Natural killer cell (primary cell): Measurements from ENCODE around the gene ASAP3. TPM values are rescaled to one million over a fixed set of nuclear protein-coding genes. Genes with fewer than 3 reads are reported as not detected.

ENCODE experiments used
- ATAC-seq, 3 donors: fragments of 150-1000 bp in 2 of 3; fragments of 200-7000 bp in 1 of 3; cut with Tn5 transposase; 1 replicate in 1 of 3; 2 replicates in 2 of 3; pipeline ENCODE4 v1.10.0; 2021; ENCODE audit warnings: mild to moderate bottlenecking in 2 of 3, moderate library complexity in 2 of 3
- DNase-seq, 2 donors: peaks; one replicate each; pipeline versions ENCODE4 v3.0.0 to v3.0.0-alpha.2; 2013 to 2021; ENCODE audit warnings: mixed read lengths in 1 of 2
- H3K27ac ChIP-seq: one replicate; pipeline ENCODE4 v1.5.1; 2013; ENCODE audit warnings: mild to moderate bottlenecking, low read length
- H3K27me3 ChIP-seq: one replicate; pipeline ENCODE4 v1.6.1; 2013; ENCODE audit warnings: low read length; ENCODE audit not compliant: control insufficient read depth, insufficient read depth
- H3K36me3 ChIP-seq: one replicate; pipeline ENCODE4 v1.6.1; 2013; ENCODE audit warnings: low read length; ENCODE audit not compliant: control insufficient read depth, insufficient read depth
- H3K4me1 ChIP-seq: one replicate; pipeline ENCODE4 v1.6.1; 2013; ENCODE audit warnings: low read length; ENCODE audit not compliant: control insufficient read depth, insufficient read depth
- H3K4me3 ChIP-seq: one replicate; pipeline ENCODE4 v1.5.1; 2013; ENCODE audit warnings: low read length
- H3K9me3 ChIP-seq: one replicate; pipeline ENCODE4 v1.6.1; 2013; ENCODE audit warnings: low read length; ENCODE audit not compliant: control insufficient read depth, insufficient read depth
- H3K27ac Mint-ChIP-seq, 2 donors: one replicate each; pipeline ENCODE4 v1.8.0; 2022; ENCODE audit warnings: mild to moderate bottlenecking in 2 of 2, mixed read lengths in 2 of 2, moderate library complexity in 1 of 2
- H3K27me3 Mint-ChIP-seq, 2 donors: one replicate each; pipeline ENCODE4 v1.8.0; 2022; ENCODE audit warnings: low read depth in 2 of 2, mixed read lengths in 2 of 2
- H3K36me3 Mint-ChIP-seq: one replicate; pipeline ENCODE4 v1.8.0; 2022; ENCODE audit warnings: mixed read lengths
- H3K4me1 Mint-ChIP-seq, 2 donors: one replicate each; pipeline ENCODE4 v1.8.0; 2022; ENCODE audit warnings: mixed read lengths in 2 of 2
- H3K4me3 Mint-ChIP-seq: one replicate; pipeline ENCODE4 v1.8.0; 2022; ENCODE audit warnings: mild to moderate bottlenecking, moderate library complexity, mixed read lengths
- H3K9me3 Mint-ChIP-seq, 2 donors: one replicate each; pipeline ENCODE4 v1.8.0; 2022; ENCODE audit warnings: mixed read lengths in 2 of 2
- CTCF ChIP-seq: fragments of 200-600 bp; IDR thresholded peaks from one replicate; pipeline ENCODE4 v1.8.0; 2022; ENCODE audit warnings: antibody characterized with exemption
- WGBS: methylation state at CpG from one replicate; pipeline ENCODE4 v1.1.7; 2013; ENCODE audit warnings: missing lambda C conversion rate; ENCODE audit not compliant: insufficient coverage; 5-methylcytosine and 5-hydroxymethylcytosine counted together
- intact Hi-C: fragments of 100-400 bp; cut with micrococcal nuclease; formaldehyde crosslinking; loops from one replicate; pipeline ENCODE4 v1.14.2; 2022
- total RNA-seq, 4 donors: library from RNA; stranded (reverse); fragments of 120-200 nt in 1 of 4; gene quantifications; one replicate each; pipeline versions ENCODE4 v1.2.3 to v1.2.4, GENCODE V29; 2013 to 2022

ASAP3 gene
- total RNA-seq, 3 donors from 2014 or later (not counting 1 experiment from before 2014, with no cell fraction given) = 0.25 to 0.70 (median 0.59) TPM

GRCh38 chr1:23422241-23422877 is 61.6 kb downstream of the ASAP3 start:
- H3K27ac ChIP-seq = no peak overlapping the region
- H3K4me1 Mint-ChIP-seq = peaks cover 24 to 29% of the 10 kb centered on the region in 2 donors
- peak; percentile 40 to 71 (median 68) for ATAC-seq
- H3K36me3 Mint-ChIP-seq = no peaks in the 10 kb centered on the region
- peaks cover 35% of the 10 kb centered on the region for H3K4me1 ChIP-seq
- peaks cover 7% of the 10 kb centered on the region for H3K27me3 ChIP-seq
- H3K4me3 Mint-ChIP-seq = peak overlapping the region; percentile 9
- H3K9me3 Mint-ChIP-seq = no peaks in the 10 kb centered on the region
- H3K9me3 ChIP-seq = no peaks in the 10 kb centered on the region
- H3K27ac Mint-ChIP-seq = peak overlapping the region in 1 of 2 donors; percentile 34
- no peak overlapping the region for H3K4me3 ChIP-seq
- no peaks in the 10 kb centered on the region for H3K36me3 ChIP-seq
- no peak for TF ChIP-seq CTCF
- peaks cover 20 to 25% of the 10 kb centered on the region in 2 donors for H3K27me3 Mint-ChIP-seq
- WGBS = 17% methylated on average over 15 of the region's 15 CpGs
- intact Hi-C loops = no loop called here
- peak in 1 of 2 donors; percentile 70 for DNase-seq

DNA sequence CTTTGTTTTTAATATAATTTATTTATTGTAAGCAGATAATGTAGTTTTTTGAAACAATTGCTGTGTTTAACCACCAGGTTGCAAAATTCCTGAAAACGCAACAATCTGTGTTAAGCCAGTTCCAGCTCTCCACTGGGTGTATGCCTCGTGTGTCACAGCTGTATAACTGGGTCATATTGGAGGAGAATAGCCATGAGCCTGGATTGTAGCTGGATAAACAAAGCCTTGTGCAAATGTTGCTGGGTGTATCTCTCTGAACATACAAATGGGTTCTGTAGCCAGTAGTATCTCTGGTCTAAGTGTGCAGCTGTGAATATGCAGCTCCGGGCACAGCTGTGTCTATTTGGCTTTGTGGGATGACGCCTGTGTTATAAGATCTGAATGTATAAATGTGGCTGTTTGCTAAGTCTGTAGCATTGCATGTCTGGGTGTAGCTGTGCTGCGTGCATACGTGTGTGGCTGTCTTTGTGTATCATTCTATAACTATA is 62.2 kb downstream of the ASAP3 start:
- H3K27ac ChIP-seq = no peak overlapping the region
- no peaks in the 10 kb centered on the region for H3K36me3 ChIP-seq
- TF ChIP-seq CTCF = no peak
- H3K4me1 Mint-ChIP-seq = peaks cover 24 to 29% of the 10 kb centered on the region in 2 donors
- H3K9me3 Mint-ChIP-seq = no peaks in the 10 kb centered on the region
- DNase-seq (no peak), ATAC-seq (peak; percentile 6 to 30 (median 28))
- H3K27me3 Mint-ChIP-seq = peaks cover 18 to 25% of the 10 kb centered on the region in 2 donors
- peaks cover 35% of the 10 kb centered on the region for H3K4me1 ChIP-seq
- WGBS = 60% methylated on average over 6 of the region's 6 CpGs
- H3K36me3 Mint-ChIP-seq = no peaks in the 10 kb centered on the region
- H3K9me3 ChIP-seq = no peaks in the 10 kb centered on the region
- no peak overlapping the region for H3K4me3 ChIP-seq
- peaks cover 7% of the 10 kb centered on the region for H3K27me3 ChIP-seq
- intact Hi-C loops = no loop called here
- peak overlapping the region in 1 of 2 donors; percentile 34 for H3K27ac Mint-ChIP-seq
- H3K4me3 Mint-ChIP-seq = no peak overlapping the region

DNA sequence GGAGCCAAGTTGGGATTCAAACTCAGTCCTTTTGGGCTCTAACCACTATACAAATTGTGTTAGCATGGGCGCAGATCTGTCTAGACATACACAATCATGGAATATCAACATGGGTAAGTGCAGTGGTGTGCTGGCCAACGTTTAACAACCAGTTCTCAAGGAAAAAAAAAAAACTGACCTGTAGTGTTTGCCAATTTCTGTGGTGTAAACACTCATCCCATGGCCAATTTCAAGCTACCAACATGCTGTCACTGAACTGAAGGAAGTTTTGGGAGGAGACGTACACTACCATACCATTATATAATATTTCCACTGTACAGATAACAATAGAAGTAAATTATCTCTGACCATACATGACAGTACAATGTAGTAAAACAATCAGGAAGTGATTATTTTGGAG is 62.6 kb downstream of the ASAP3 start:
- Mint-ChIP-seq H3K4me3 (no peak overlapping the region), H3K9me3 (no peaks in the 10 kb centered on the region), H3K27ac (no peak overlapping the region), H3K4me1 (peaks cover 24 to 29% of the 10 kb centered on the region in 2 donors), H3K27me3 (peaks cover 13 to 20% of the 10 kb centered on the region in 2 donors), H3K36me3 (no peaks in the 10 kb centered on the region)
- H3K4me1 ChIP-seq = peaks cover 35% of the 10 kb centered on the region
- TF ChIP-seq CTCF = no peak
- H3K27me3 ChIP-seq = peaks cover 7% of the 10 kb centered on the region
- H3K27ac ChIP-seq = no peak overlapping the region
- 86% methylated on average over 1 of the region's 3 CpGs for WGBS
- no peaks in the 10 kb centered on the region for H3K36me3 ChIP-seq
- ATAC-seq (no peak), DNase-seq (no peak)
- intact Hi-C loops = no loop called here
- H3K9me3 ChIP-seq = no peaks in the 10 kb centered on the region
- no peak overlapping the region for H3K4me3 ChIP-seq

- H3K36me3 ChIP-seq = no peaks in the 10 kb centered on the region
- Mint-ChIP-seq H3K4me1 (peaks cover 24 to 29% of the 10 kb centered on the region in 2 donors), H3K36me3 (no peaks in the 10 kb centered on the region), H3K9me3 (no peaks in the 10 kb centered on the region), H3K27ac (no peak overlapping the region), H3K27me3 (peaks cover 7 to 15% of the 10 kb centered on the region in 2 donors), H3K4me3 (no peak overlapping the region)
- DNase-seq (no peak), ATAC-seq (no peak)
- H3K27ac ChIP-seq = no peak overlapping the region
- no peaks in the 10 kb centered on the region for H3K9me3 ChIP-seq
- peaks cover 7% of the 10 kb centered on the region for H3K27me3 ChIP-seq
- no peak for TF ChIP-seq CTCF
- H3K4me3 ChIP-seq = no peak overlapping the region
- intact Hi-C loops = no loop called here
- H3K4me1 ChIP-seq = peaks cover 35% of the 10 kb centered on the region
- 91% methylated on average over 3 of the region's 3 CpGs for WGBS
Observed at GRCh38 chr1:23420778-23421177, 63.2 kb downstream of the ASAP3 start.
